HG03565 (cell line): ENCODE data around the gene EFHC1.
A peak's percentile ranks its signal among the peaks of the same experiment; 100 is the strongest.

Experiments used
- ATAC-seq: cut with Tn5 transposase; IDR thresholded peaks from one replicate; pipeline ENCODE4 v1.9.1; 2021; ENCODE audit warnings: mild to moderate bottlenecking, moderate library complexity; ENCODE audit not compliant: unreplicated experiment

The EFHC1 gene

GRCh38 chr6:52537001-52537753, 117.0 kb downstream of the EFHC1 start:
- peak; percentile 41 for ATAC-seq

DNA sequence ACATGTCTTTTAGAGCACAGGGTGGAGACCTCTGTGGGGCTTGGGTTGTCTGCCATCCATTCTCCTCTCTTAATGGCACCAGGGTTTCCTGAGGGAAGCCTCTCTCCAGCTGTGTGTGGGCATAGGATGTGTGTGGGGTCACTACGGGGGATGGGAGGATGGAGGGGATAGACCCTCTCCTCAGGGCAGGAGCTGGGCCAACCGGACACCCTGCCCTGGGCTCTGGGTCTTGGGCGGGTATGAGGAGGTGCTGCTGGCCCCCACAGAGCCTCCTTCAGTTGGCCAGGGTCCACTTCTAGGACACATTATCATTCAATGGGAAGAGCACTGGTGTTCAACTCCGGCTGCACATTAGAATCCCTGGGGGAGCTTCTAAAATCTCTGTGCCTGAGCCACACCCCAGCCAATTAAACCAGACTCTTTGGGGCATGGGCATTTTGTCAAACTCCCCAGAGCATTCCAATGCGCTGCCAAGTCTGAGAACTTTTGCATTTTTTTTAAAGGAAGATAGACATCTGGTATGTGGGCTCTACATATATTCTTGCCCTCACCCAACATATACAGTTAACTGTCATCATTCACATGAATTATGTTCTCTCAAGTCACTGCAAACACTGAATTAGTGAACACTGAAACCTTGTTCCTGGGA, 118.2 kb downstream of the EFHC1 start:
- no peak for ATAC-seq

DNA sequence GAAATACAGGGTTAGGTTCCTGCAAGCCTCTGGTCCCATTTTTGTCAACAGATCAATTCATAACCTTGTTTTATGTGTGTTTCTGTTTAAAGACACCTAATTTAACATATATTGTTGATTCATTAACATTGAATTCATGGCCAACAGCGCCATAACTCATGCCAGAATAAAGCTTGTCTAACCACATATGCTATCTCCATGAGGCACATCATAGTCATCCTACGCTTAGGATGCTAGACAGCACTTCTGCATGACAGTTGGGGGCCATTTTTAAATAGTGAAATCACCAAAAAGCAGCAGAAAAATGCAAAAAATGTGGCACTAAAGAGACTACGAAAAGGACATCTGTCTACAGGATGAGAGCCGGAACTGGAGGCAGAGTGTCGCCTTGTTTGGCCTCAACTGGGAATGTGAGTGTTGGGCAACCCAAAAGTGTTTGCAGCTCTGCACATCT, 118.8 kb downstream of the EFHC1 start:
- ATAC-seq: no peak

DNA sequence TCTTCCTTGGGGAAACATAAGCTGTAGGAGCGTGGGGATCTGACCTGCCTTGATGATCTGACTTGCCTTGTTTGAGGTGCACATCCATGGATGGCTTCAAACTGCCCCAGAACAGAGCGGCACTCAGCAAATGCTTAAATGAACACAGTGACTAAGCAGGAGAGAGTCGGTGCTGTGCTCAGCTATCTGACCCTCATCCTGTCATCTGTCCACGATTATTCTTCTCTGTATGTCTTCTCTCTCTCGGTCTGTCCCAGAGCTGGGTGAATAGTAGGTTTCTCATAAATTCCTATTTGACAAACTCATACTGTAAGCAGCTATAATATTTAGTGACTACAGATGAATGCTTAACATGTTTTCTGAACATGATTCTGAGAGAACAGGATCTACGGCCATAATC, 119.5 kb downstream of the EFHC1 start:
- no peak for ATAC-seq

- no peak for ATAC-seq
These were observed 120.3 kb downstream of the EFHC1 start for GRCh38 chr6:52540286-52540902.

- ATAC-seq: no peak
These were observed 121.0 kb downstream of the EFHC1 start for GRCh38 chr6:52541135-52541534.

DNA sequence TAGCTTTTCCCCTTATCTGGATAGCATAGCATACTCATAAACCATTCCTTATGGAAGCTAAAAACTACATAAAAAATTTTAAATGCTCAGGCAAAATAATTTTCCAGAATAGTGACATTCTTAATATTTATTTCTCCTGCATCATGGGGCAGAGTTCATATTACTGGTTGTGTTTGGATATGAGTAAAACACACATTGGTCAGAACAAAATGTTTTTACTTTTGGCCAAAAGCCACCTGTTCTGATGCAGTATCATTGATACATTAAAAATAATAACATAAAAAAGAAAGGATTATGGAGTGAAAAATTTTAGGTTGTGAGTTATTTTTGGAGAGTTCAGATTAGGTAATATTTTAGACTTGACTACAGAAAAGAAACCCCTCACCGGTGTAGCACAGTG, 123.1 kb downstream of the EFHC1 start:
- ATAC-seq: no peak

DNA sequence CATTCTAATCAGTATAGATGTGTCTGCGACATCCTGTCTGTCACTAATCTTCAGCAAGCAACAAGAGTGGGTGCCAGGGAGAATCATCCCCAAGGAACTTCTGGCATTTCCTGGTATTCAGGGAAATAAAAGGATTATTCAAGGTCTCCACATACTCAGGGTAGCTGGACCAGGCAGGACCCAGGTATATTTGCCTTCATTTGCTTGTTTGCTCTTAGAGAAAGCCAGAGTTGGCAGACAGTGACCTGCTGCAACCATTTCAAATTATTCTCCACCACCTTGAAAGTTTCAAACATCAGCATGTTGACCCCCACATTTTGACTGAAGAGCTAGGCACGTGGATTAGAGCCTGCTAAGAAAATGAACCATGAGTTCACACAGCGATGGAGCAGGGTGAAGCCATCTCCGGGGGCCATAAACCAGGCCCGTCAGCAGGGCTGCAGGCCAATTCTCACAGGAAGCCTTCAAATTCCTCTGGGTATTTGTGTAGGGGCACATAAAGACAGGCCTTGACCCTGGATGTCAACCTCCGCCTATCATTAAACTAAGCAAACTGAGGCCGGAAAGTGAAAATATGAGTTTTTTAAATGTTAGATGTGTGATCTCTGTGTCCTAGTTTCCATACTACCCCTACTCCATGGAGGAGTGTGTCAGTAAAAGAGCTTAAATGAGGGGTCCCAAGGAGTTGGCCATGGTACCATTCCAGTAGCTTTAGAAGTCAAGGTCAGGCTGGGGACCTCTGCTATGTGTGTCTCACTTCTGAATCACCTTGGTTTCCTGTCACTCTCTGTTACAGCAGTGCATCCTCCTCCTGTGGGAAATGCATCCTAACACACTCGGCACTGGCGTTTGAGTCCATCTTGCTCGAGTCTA, 123.8 kb downstream of the EFHC1 start:
- no peak for ATAC-seq

GRCh38 chr6:52544602-52545405, 124.7 kb downstream of the EFHC1 start:
- ATAC-seq: no peak

GRCh38 chr6:52545406-52546119, 125.4 kb downstream of the EFHC1 start:
- ATAC-seq: no peak

- peak; percentile 43 for ATAC-seq
These were observed 126.0 kb downstream of the EFHC1 start for GRCh38 chr6:52546192-52546591.

DNA sequence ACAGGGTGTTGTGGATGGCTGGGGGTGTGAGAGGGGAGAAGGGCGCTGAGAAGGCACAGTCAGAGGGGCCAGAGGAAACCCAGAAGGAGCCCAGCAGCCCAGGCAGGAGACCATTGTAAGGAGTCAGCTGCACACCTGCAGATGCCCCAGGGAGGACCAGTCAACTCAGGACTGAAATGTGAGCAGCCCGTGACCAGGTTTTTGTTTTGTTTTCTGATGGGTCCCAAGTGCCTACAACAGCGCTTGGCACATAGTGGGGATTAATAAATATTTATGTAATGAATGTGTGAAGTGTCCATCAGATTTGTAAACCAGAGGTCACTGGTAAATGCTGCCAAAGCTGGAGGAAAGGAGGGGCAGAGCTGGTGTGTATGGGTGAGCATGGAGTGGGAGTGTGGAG, 126.5 kb downstream of the EFHC1 start:
- peak; percentile 60 for ATAC-seq

DNA sequence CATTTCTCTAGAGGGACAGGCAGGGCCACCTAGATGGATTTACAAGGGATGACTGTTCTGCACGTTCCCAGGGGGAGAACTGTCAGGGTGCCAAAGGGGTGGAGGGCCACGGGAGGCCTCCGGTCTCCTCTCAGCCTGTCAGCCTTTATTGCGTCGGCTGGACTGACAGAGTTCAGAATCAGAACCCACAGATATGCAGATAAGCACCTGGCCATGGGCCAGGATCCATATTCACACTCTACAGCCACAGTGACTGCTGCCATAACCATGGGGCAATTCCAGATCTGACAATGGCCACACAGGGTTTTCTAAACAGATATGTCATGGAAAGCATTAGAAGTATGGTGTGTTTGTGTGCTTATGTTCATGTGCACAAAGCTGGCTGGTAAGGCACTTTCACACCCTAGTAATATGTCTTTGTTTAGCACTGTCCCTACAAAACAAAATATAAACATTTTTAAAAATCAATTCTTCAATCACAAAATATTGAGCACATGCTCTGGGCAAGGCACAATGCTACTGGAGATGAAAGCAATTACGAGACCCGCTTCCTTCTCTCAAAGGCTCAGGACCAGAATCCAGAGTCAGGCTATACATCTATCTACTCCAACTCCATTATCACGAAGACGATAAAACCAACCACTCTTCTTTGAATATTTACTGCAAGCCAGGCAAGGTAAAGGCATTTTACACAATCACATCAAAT, 127.7 kb downstream of the EFHC1 start:
- ATAC-seq: no peak

- ATAC-seq: no peak
These were observed 128.2 kb downstream of the EFHC1 start for GRCh38 chr6:52548353-52548713.

DNA sequence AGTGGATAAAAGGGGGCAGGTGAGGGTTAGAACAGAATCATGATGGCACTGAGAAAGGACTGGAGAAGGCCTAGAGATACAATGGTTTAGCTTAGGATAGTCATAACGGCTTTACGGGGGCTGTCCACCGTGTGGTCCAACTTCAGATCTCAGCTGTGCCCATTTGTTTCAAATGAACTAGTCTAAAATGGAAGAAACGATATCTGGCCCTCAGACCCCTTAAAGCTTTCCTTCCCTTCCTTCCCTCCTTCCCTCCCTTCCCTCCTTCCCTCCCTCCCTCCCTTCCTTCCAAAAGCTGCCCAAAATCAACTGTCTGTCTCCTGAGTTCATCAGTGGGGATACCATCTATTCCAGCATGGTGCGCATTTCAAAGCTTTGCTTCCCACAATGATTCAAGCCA, 128.9 kb downstream of the EFHC1 start:
- no peak for ATAC-seq

GRCh38 chr6:52549428-52549827, 129.3 kb downstream of the EFHC1 start:
- ATAC-seq: no peak

DNA sequence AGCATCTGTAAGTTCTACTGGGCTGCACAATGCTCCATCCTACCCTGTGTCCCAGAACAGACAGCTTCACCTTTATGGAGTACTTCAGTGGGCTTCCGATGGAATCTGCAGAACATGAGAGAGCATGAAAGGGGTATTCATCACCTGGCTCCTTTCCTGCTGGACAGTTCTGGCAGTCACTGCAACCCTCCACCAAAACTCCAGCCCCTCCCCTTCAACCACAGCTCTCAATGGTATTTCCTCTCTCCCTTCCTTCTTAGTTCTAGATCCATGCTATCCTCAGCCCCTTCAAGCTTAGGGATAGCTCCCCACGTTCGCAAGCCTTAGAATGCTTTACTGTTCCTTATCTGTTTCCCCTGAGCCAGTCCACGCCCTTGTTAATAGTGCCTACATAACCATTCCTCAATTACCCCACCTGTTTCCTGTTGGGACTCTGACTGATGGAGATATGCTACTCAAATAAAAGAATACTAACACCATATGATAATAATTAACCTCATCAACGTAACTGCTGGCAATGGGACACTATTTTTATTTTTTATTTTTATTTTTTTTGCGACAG, 130.0 kb downstream of the EFHC1 start:
- no peak for ATAC-seq

DNA sequence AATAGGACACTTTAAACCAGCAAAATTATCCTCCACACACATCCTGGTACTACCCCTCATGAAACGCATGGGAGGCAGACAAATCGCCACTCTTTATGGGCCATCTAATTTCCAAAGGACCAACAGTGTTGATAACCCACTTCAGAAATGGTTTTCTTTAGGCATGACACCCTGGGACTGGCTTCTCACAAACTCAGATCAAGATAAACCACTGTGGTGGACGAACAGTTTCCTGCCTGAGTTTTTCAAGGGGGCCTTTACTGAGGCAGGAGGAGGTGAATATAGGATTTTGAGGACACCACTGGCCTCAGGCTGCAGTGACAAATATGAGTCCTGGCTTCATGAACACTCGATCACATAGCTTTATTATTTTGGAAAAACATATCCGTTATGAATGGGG, 130.7 kb downstream of the EFHC1 start:
- no peak for ATAC-seq
